H9 (cell line): ENCODE measurements around the gene BORCS8. TPM values are rescaled to one million over a fixed set of nuclear protein-coding genes. Genes with fewer than 3 reads are reported as not detected.

Experiments used
- DNase-seq: peaks from one replicate; pipeline ENCODE4 v3.0.0-alpha.2; 2017
- H2AFZ ChIP-seq: one replicate; pipeline ENCODE4 v1.6.1; 2013; ENCODE audit warnings: mild to moderate bottlenecking, low read length, control low read depth, moderate library complexity
- H2AK5ac ChIP-seq: 2 replicates; pipeline ENCODE4 v1.6.1; 2013; ENCODE audit warnings: low read length, control low read depth, mixed read lengths; ENCODE audit not compliant: insufficient read length
- H2BK120ac ChIP-seq: one replicate; pipeline ENCODE4 v1.6.1; 2013; ENCODE audit warnings: low read depth, mild to moderate bottlenecking, low read length, control low read depth, inconsistent platforms; ENCODE audit not compliant: poor library complexity, severe bottlenecking
- H2BK12ac ChIP-seq: 2 replicates; pipeline ENCODE4 v1.6.1; 2013; ENCODE audit warnings: low read length, control low read depth, mixed read lengths, low read depth; ENCODE audit not compliant: insufficient read length
- H2BK15ac ChIP-seq: 2 replicates; pipeline ENCODE4 v1.6.1; 2013; ENCODE audit warnings: low read depth, low read length, control low read depth
- H2BK20ac ChIP-seq: one replicate; pipeline ENCODE4 v1.6.1; 2013; ENCODE audit warnings: low read depth, mild to moderate bottlenecking, low read length, control low read depth, inconsistent platforms; ENCODE audit not compliant: poor library complexity, severe bottlenecking
- H2BK5ac ChIP-seq: 2 replicates; pipeline ENCODE4 v1.6.1; 2013; ENCODE audit warnings: low read length, control low read depth, mixed read lengths; ENCODE audit not compliant: insufficient read length
- H3K14ac ChIP-seq: 2 replicates; pipeline ENCODE4 v1.6.1; 2013; ENCODE audit warnings: low read length, control low read depth; ENCODE audit not compliant: insufficient read depth
- H3K18ac ChIP-seq: 2 replicates; pipeline ENCODE4 v1.6.1; 2013; ENCODE audit warnings: low read depth, mild to moderate bottlenecking, mixed read lengths, low read length, control low read depth; ENCODE audit not compliant: insufficient read length
- H3K23ac ChIP-seq: 2 replicates; pipeline ENCODE4 v1.6.1; 2013; ENCODE audit warnings: low read length, control low read depth, mixed read lengths, low read depth; ENCODE audit not compliant: insufficient read length
- H3K23me2 ChIP-seq: 2 replicates; pipeline ENCODE4 v1.6.1; 2013; ENCODE audit warnings: low read depth, mild to moderate bottlenecking, mixed read lengths, low read length, control low read depth; ENCODE audit not compliant: insufficient read length, poor library complexity, severe bottlenecking
- H3K27ac ChIP-seq: 2 replicates; pipeline ENCODE4 v1.5.1; 2013; ENCODE audit warnings: low read length, control low read depth, mixed read lengths, low read depth; ENCODE audit not compliant: insufficient read length
- H3K27me3 ChIP-seq: 2 replicates; pipeline ENCODE4 v1.6.1; 2013; ENCODE audit warnings: low read length, control low read depth, inconsistent platforms; ENCODE audit not compliant: insufficient read depth
- H3K4ac ChIP-seq: 2 replicates; pipeline ENCODE4 v1.6.1; 2013; ENCODE audit warnings: low read depth, mild to moderate bottlenecking, control low read depth, inconsistent platforms, low read length, moderate library complexity
- H3K4me1 ChIP-seq: 2 replicates; pipeline ENCODE4 v1.6.1; 2013; ENCODE audit warnings: low read length, control low read depth, inconsistent platforms; ENCODE audit not compliant: insufficient read depth
- H3K4me2 ChIP-seq: 2 replicates; pipeline ENCODE4 v1.6.1; 2013; ENCODE audit warnings: low read length, control low read depth, mixed read lengths; ENCODE audit not compliant: insufficient read length, insufficient read depth
- H3K56ac ChIP-seq: 2 replicates; pipeline ENCODE4 v1.6.1; 2013; ENCODE audit warnings: low read depth, mild to moderate bottlenecking, mixed read lengths, low read length, control low read depth; ENCODE audit not compliant: insufficient read length
- H3K79me1 ChIP-seq: 2 replicates; pipeline ENCODE4 v1.6.1; 2013; ENCODE audit warnings: low read depth, mild to moderate bottlenecking, moderate library complexity, low read length, control low read depth, inconsistent platforms; ENCODE audit not compliant: insufficient read depth, poor library complexity, severe bottlenecking
- H3K79me2 ChIP-seq: 2 replicates; pipeline ENCODE4 v1.6.1; 2013; ENCODE audit warnings: low read length, control low read depth, inconsistent platforms; ENCODE audit not compliant: insufficient read depth
- H3K9ac ChIP-seq: 2 replicates; pipeline ENCODE4 v1.6.1; 2013; ENCODE audit warnings: low read length, control low read depth, mixed read lengths; ENCODE audit not compliant: insufficient read length; ENCODE audit errors: extremely low read depth
- H3K9me3 ChIP-seq: one replicate; pipeline ENCODE4 v1.6.1; 2013; ENCODE audit warnings: low read depth, low read length, inconsistent platforms; ENCODE audit not compliant: control insufficient read depth
- H3T11ph ChIP-seq: one replicate; pipeline ENCODE4 v1.6.1; 2013; ENCODE audit warnings: mild to moderate bottlenecking, low read length, control low read depth, inconsistent platforms
- H4K20me1 ChIP-seq: one replicate; pipeline ENCODE4 v1.6.1; 2013; ENCODE audit not compliant: control insufficient read depth, insufficient read length, insufficient read depth
- H4K5ac ChIP-seq: 2 replicates; pipeline ENCODE4 v1.6.1; 2013; ENCODE audit warnings: low read depth, mild to moderate bottlenecking, mixed read lengths, low read length, control low read depth; ENCODE audit not compliant: insufficient read length
- H4K8ac ChIP-seq: replicated peaks from 2 replicates; pipeline ENCODE4 v1.6.1; 2013; ENCODE audit warnings: low read length, control low read depth, mixed read lengths, low read depth; ENCODE audit not compliant: insufficient read length
- H4K91ac ChIP-seq: 2 replicates; pipeline ENCODE4 v1.6.1; 2013; ENCODE audit warnings: low read depth, mild to moderate bottlenecking, moderate library complexity, mixed read lengths, low read length, control low read depth; ENCODE audit not compliant: insufficient read length
- H3K27ac Mint-ChIP-seq, 3 experiments: 2 replicates in 2 of 3; 3 replicates in 1 of 3; pipeline ENCODE4 v1.8.0; 2020 to 2021; ENCODE audit warnings: mixed read lengths in 3 of 3, mild to moderate bottlenecking in 1 of 3, moderate library complexity in 1 of 3
- H3K27me3 Mint-ChIP-seq: 2 replicates; pipeline ENCODE4 v1.8.0; 2021; ENCODE audit warnings: low read depth, mild to moderate bottlenecking, moderate library complexity, mixed read lengths
- H3K36me3 Mint-ChIP-seq, 3 experiments: 2 replicates in 2 of 3; 3 replicates in 1 of 3; pipeline ENCODE4 v1.8.0; 2020 to 2021; ENCODE audit warnings: low read depth in 3 of 3, mixed read lengths in 3 of 3; ENCODE audit not compliant: insufficient read depth in 1 of 3
- H3K4me1 Mint-ChIP-seq, 2 experiments: 2 replicates each; pipeline ENCODE4 v1.8.0; 2020; ENCODE audit warnings: mixed read lengths in 2 of 2
- H3K4me3 Mint-ChIP-seq, 2 experiments: 2 replicates in 1 of 2; 3 replicates in 1 of 2; pipeline ENCODE4 v1.8.0; 2020 to 2021; ENCODE audit warnings: mild to moderate bottlenecking in 2 of 2, mixed read lengths in 2 of 2, moderate library complexity in 1 of 2
- H3K9me3 Mint-ChIP-seq, 2 experiments: 2 replicates in 1 of 2; 3 replicates in 1 of 2; pipeline ENCODE4 v1.8.0; 2020; ENCODE audit warnings: mild to moderate bottlenecking in 2 of 2, mixed read lengths in 2 of 2, moderate library complexity in 1 of 2
- WGBS: extraction: QIAGEN DNeasy Blood & Tissue Kit; methylation state at CpG from one replicate; pipeline ENCODE4 v1.1.7; 2013; ENCODE audit warnings: missing lambda C conversion rate, low lambda C conversion rate, mixed read lengths; ENCODE audit not compliant: insufficient read length; ENCODE audit errors: extremely low coverage; 5-methylcytosine and 5-hydroxymethylcytosine counted together
- total RNA-seq: library from RNA; stranded (reverse); gene quantifications from 2 replicates; pipeline ENCODE4 v1.2.1, GENCODE V29; 2021
- TF ChIP-seq, protein P1 (sequence below): fragments of 200-600 bp; sonication (generic); conservative IDR thresholded peaks from 3 replicates; pipeline ENCODE4 v1.8.0; 2021; ENCODE audit warnings: antibody characterized with exemption, mild to moderate bottlenecking

BORCS8 gene
- total RNA-seq, 1 experiment from 2014 or later, result 20.4 TPM

GRCh38 chr19:19218911-19219310 is 27.0 kb upstream of the BORCS8 start:
- H3K27ac ChIP-seq, result no peak overlapping the region
- H3K9ac ChIP-seq, result no peak overlapping the region
- no peak overlapping the region for H2AK5ac ChIP-seq
- no peak overlapping the region for H3T11ph ChIP-seq
- no peak overlapping the region for H3K23ac ChIP-seq
- H4K20me1 ChIP-seq, result no peaks in the 10 kb centered on the region
- no peak overlapping the region for H3K56ac ChIP-seq
- H3K4me3 Mint-ChIP-seq, result no peak overlapping the region
- no peak overlapping the region for H3K27ac Mint-ChIP-seq
- DNase-seq, result no peak
- no peak overlapping the region for H4K91ac ChIP-seq
- peaks cover 3% of the 10 kb centered on the region for H3K23me2 ChIP-seq
- no peaks in the 10 kb centered on the region for H3K79me1 ChIP-seq
- no peak overlapping the region for H3K4ac ChIP-seq
- peaks cover 7% of the 10 kb centered on the region; the same call in 1 of the 2 replicates for H3K27me3 ChIP-seq
- peaks cover 1% of the 10 kb centered on the region; the same call in 1 of the 2 replicates for H3K4me1 ChIP-seq
- H3K14ac ChIP-seq, result no peak overlapping the region
- no peak overlapping the region for H3K4me2 ChIP-seq
- no CpG with 5 or more reads among the region's 21 CpGs for WGBS
- H4K5ac ChIP-seq, result no peak overlapping the region
- H3K18ac ChIP-seq, result no peak overlapping the region
- H2BK20ac ChIP-seq, result no peak overlapping the region
- no peak overlapping the region for H2BK15ac ChIP-seq
- H2BK12ac ChIP-seq, result no peak overlapping the region
- H4K8ac ChIP-seq, result no peak overlapping the region
- no peaks in the 10 kb centered on the region for H3K36me3 Mint-ChIP-seq
- H2BK5ac ChIP-seq, result no peak overlapping the region
- no peak overlapping the region for H2BK120ac ChIP-seq
- H2AFZ ChIP-seq, result no peak overlapping the region
- peaks cover 4 to 7% of the 10 kb centered on the region in 2 experiments for H3K4me1 Mint-ChIP-seq
- H3K27me3 Mint-ChIP-seq, result peaks cover 82% of the 10 kb centered on the region
- H3K79me2 ChIP-seq, result no peaks in the 10 kb centered on the region
- H3K9me3 Mint-ChIP-seq, result peaks cover 0 to 7% of the 10 kb centered on the region in 2 experiments; a peak in 3 of 5 replicates
- H3K9me3 ChIP-seq, result no peaks in the 10 kb centered on the region
- TF ChIP-seq, protein P1, sequence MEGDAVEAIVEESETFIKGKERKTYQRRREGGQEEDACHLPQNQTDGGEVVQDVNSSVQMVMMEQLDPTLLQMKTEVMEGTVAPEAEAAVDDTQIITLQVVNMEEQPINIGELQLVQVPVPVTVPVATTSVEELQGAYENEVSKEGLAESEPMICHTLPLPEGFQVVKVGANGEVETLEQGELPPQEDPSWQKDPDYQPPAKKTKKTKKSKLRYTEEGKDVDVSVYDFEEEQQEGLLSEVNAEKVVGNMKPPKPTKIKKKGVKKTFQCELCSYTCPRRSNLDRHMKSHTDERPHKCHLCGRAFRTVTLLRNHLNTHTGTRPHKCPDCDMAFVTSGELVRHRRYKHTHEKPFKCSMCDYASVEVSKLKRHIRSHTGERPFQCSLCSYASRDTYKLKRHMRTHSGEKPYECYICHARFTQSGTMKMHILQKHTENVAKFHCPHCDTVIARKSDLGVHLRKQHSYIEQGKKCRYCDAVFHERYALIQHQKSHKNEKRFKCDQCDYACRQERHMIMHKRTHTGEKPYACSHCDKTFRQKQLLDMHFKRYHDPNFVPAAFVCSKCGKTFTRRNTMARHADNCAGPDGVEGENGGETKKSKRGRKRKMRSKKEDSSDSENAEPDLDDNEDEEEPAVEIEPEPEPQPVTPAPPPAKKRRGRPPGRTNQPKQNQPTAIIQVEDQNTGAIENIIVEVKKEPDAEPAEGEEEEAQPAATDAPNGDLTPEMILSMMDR, result no peak
